ENCODE results near the gene TNXB. TPM values are rescaled to one million over a fixed set of nuclear protein-coding genes. Genes with fewer than 3 reads are reported as not detected.
"Not testable (repeated sequence)": the region's sequence is repeated elsewhere in the genome, so short reads cannot be mapped to it uniquely, and the experiment has no call there.

Gene TNXB
- total and polyA plus RNA-seq, 2 experiments from 2014 or later = 2.0 to 6.0 TPM

GRCh38 chr6:32039321-32040274 is 69.5 kb downstream of the TNXB start:
- not testable (repeated sequence) for H3K4me1 Mint-ChIP-seq; H3F3A ChIP-seq (replicated peaks; ENCODE audit: low read depth); DNase-seq (ENCODE audit: low spot score); H3K36me3 ChIP-seq (ENCODE audit: insufficient read depth); ATAC-seq; H3K4me3 Mint-ChIP-seq; H3K79me2 ChIP-seq (replicated peaks; ENCODE audit: insufficient read depth); H3K9me3 Mint-ChIP-seq; H3K36me3 Mint-ChIP-seq (ENCODE audit: low read depth); H3K4me3 ChIP-seq; H3K27ac ChIP-seq (ENCODE audit: low read depth); H3K4me2 ChIP-seq; H4K20me1 ChIP-seq (replicated peaks; ENCODE audit: insufficient read depth); H2AFZ ChIP-seq; H3K9me2 ChIP-seq (ENCODE audit: insufficient read depth); H3K4me1 ChIP-seq (ENCODE audit: insufficient read depth); H3K27ac Mint-ChIP-seq; H3K27me3 Mint-ChIP-seq (ENCODE audit: insufficient read depth, low read depth, poor library complexity); H3K27me3 ChIP-seq (ENCODE audit: insufficient read depth)

- not testable (repeated sequence) for H3K4me1 Mint-ChIP-seq
Observed at GRCh38 chr6:32038878-32039277, 70.3 kb downstream of the TNXB start.

GRCh38 chr6:32037598-32038524 is 71.3 kb downstream of the TNXB start, which contains the start of gene CYP21A2:
Gene CYP21A2 (plus strand): TSS chr6:32038415. CDS start chr6:32038423, 8 bp downstream.
- H3K79me2 ChIP-seq (replicated peaks; ENCODE audit: insufficient read depth); H3K4me3 Mint-ChIP-seq; H3K27me3 Mint-ChIP-seq (ENCODE audit: insufficient read depth, low read depth, poor library complexity); H3K4me1 ChIP-seq (ENCODE audit: insufficient read depth); H3K4me2 ChIP-seq; H3K9me3 Mint-ChIP-seq; ATAC-seq; DNase-seq (ENCODE audit: low spot score); H3K4me3 ChIP-seq; H3K27me3 ChIP-seq (ENCODE audit: insufficient read depth); H3K36me3 Mint-ChIP-seq (ENCODE audit: low read depth); H3K4me1 Mint-ChIP-seq; H3K36me3 ChIP-seq (ENCODE audit: insufficient read depth); H3K27ac ChIP-seq (ENCODE audit: low read depth); H4K20me1 ChIP-seq (replicated peaks; ENCODE audit: insufficient read depth); H3F3A ChIP-seq (replicated peaks; ENCODE audit: low read depth); H2AFZ ChIP-seq; H3K9me2 ChIP-seq (ENCODE audit: insufficient read depth); H3K27ac Mint-ChIP-seq: not testable (repeated sequence)

More at GRCh38 chr6:32038878-32039277, 70.3 kb downstream of the TNXB start:
- H3K36me3 Mint-ChIP-seq (ENCODE audit: low read depth); H3K36me3 ChIP-seq (ENCODE audit: insufficient read depth); H3K27ac Mint-ChIP-seq; H3K79me2 ChIP-seq (replicated peaks; ENCODE audit: insufficient read depth); H3K4me2 ChIP-seq; H3K27me3 Mint-ChIP-seq (ENCODE audit: insufficient read depth, low read depth, poor library complexity); H3K4me1 ChIP-seq (ENCODE audit: insufficient read depth); H3F3A ChIP-seq (replicated peaks; ENCODE audit: low read depth); H3K9me3 Mint-ChIP-seq; ATAC-seq; H3K27me3 ChIP-seq (ENCODE audit: insufficient read depth); H3K9me2 ChIP-seq (ENCODE audit: insufficient read depth); H3K4me3 ChIP-seq; DNase-seq (ENCODE audit: low spot score); H3K4me3 Mint-ChIP-seq; H2AFZ ChIP-seq; H3K27ac ChIP-seq (ENCODE audit: low read depth); H4K20me1 ChIP-seq (replicated peaks; ENCODE audit: insufficient read depth): not testable (repeated sequence)

GRCh38 chr6:32037136-32037535 is 72.0 kb downstream of the TNXB start:
- H3K79me2 ChIP-seq (replicated peaks; ENCODE audit: insufficient read depth); H4K20me1 ChIP-seq (replicated peaks; ENCODE audit: insufficient read depth); H3K27ac Mint-ChIP-seq; H3K4me1 ChIP-seq (ENCODE audit: insufficient read depth); H3K27me3 ChIP-seq (ENCODE audit: insufficient read depth); H3K9me3 Mint-ChIP-seq; H3K27me3 Mint-ChIP-seq (ENCODE audit: insufficient read depth, low read depth, poor library complexity); DNase-seq (ENCODE audit: low spot score); H3F3A ChIP-seq (replicated peaks; ENCODE audit: low read depth); H3K4me1 Mint-ChIP-seq; H2AFZ ChIP-seq; H3K4me3 ChIP-seq; H3K9me2 ChIP-seq (ENCODE audit: insufficient read depth); H3K27ac ChIP-seq (ENCODE audit: low read depth); H3K36me3 ChIP-seq (ENCODE audit: insufficient read depth); H3K4me3 Mint-ChIP-seq; H3K4me2 ChIP-seq; ATAC-seq; H3K36me3 Mint-ChIP-seq (ENCODE audit: low read depth): not testable (repeated sequence)

- not testable (repeated sequence) for H3K4me2 ChIP-seq; H3K27me3 ChIP-seq (ENCODE audit: insufficient read depth); H3K9me3 Mint-ChIP-seq; H3K4me3 ChIP-seq; H3K27ac ChIP-seq (ENCODE audit: low read depth); H4K20me1 ChIP-seq (replicated peaks; ENCODE audit: insufficient read depth); H2AFZ ChIP-seq; H3K27ac Mint-ChIP-seq; H3F3A ChIP-seq (replicated peaks; ENCODE audit: low read depth); H3K27me3 Mint-ChIP-seq (ENCODE audit: insufficient read depth, low read depth, poor library complexity); H3K4me1 ChIP-seq (ENCODE audit: insufficient read depth); H3K9me2 ChIP-seq (ENCODE audit: insufficient read depth); DNase-seq (ENCODE audit: low spot score); H3K36me3 Mint-ChIP-seq (ENCODE audit: low read depth); H3K79me2 ChIP-seq (replicated peaks; ENCODE audit: insufficient read depth); H3K4me1 Mint-ChIP-seq; ATAC-seq; H3K36me3 ChIP-seq (ENCODE audit: insufficient read depth); H3K4me3 Mint-ChIP-seq
Observed at GRCh38 chr6:32035283-32036013, 73.7 kb downstream of the TNXB start.

GRCh38 chr6:32029553-32029952 is 79.6 kb downstream of the TNXB start:
- not testable (repeated sequence) for H3K36me3 ChIP-seq (ENCODE audit: insufficient read depth); H3K9me2 ChIP-seq (ENCODE audit: insufficient read depth); H3F3A ChIP-seq (replicated peaks; ENCODE audit: low read depth); H3K27ac Mint-ChIP-seq; H3K4me1 Mint-ChIP-seq; ATAC-seq; H3K27me3 ChIP-seq (ENCODE audit: insufficient read depth); DNase-seq (ENCODE audit: low spot score); H4K20me1 ChIP-seq (replicated peaks; ENCODE audit: insufficient read depth); H3K27me3 Mint-ChIP-seq (ENCODE audit: insufficient read depth, low read depth, poor library complexity); H3K36me3 Mint-ChIP-seq (ENCODE audit: low read depth); H3K4me2 ChIP-seq; H3K9me3 Mint-ChIP-seq; H3K79me2 ChIP-seq (replicated peaks; ENCODE audit: insufficient read depth); H3K4me3 ChIP-seq; H3K4me3 Mint-ChIP-seq; H2AFZ ChIP-seq; H3K27ac ChIP-seq (ENCODE audit: low read depth); H3K4me1 ChIP-seq (ENCODE audit: insufficient read depth)
